Osteocyte (in vitro differentiated cells): Measurements from ENCODE around the gene PPP2R5C. TPM values are rescaled to one million over a fixed set of nuclear protein-coding genes. Genes with fewer than 3 reads are reported as not detected.

Source experiments
- DNase-seq: peaks from one replicate; pipeline ENCODE4 v3.0.0; 2021; ENCODE audit warnings: mixed read lengths; ENCODE audit not compliant: unreplicated experiment; ENCODE audit errors: extremely low spot score
- H3K27ac Mint-ChIP-seq: one replicate; pipeline ENCODE4 v1.8.0; 2021; ENCODE audit warnings: mild to moderate bottlenecking, mixed read lengths; ENCODE audit not compliant: unreplicated experiment
- H3K27me3 Mint-ChIP-seq: one replicate; pipeline ENCODE4 v1.8.0; 2021; ENCODE audit warnings: mixed read lengths; ENCODE audit not compliant: unreplicated experiment
- H3K36me3 Mint-ChIP-seq: one replicate; pipeline ENCODE4 v1.8.0; 2021; ENCODE audit warnings: mixed read lengths; ENCODE audit not compliant: unreplicated experiment
- H3K4me1 Mint-ChIP-seq: one replicate; pipeline ENCODE4 v1.8.0; 2021; ENCODE audit warnings: mixed read lengths; ENCODE audit not compliant: unreplicated experiment
- H3K4me3 Mint-ChIP-seq: one replicate; pipeline ENCODE4 v1.8.0; 2021; ENCODE audit warnings: mild to moderate bottlenecking, moderate library complexity, mixed read lengths; ENCODE audit not compliant: unreplicated experiment
- H3K9me3 Mint-ChIP-seq: one replicate; pipeline ENCODE4 v1.8.0; 2021; ENCODE audit warnings: mixed read lengths; ENCODE audit not compliant: unreplicated experiment
- total RNA-seq: library from RNA; stranded (reverse); gene quantifications from 2 replicates; pipeline ENCODE4 v1.2.1, GENCODE V29; 2021
- TF ChIP-seq, protein P1 (sequence below): fragments of 200-600 bp; sonication (generic); IDR thresholded peaks from 2 replicates; pipeline ENCODE4 v1.5.0; 2021; ENCODE audit warnings: antibody characterized with exemption, mild to moderate bottlenecking, moderate library complexity

Gene PPP2R5C
- total RNA-seq, 1 donor from 2014 or later = 116 TPM

DNA sequence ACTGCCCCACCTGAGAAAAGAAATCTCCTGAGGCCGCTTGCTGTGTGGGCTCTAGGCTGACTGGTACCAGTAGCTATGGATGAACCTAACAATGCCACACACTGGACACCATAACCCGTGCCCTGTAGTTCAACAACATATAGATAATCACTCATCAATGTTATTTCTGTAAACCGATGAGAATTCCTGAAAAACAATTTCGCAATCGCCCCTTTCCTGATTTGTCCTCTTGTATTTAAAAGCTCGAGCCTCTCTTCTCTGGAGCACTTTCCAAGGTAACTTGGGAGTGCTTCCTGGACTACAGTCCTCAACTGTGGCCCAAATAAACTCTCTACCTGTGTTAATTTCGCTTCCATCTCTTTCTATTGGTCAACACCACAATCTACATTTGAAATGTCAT lies 26.1 kb upstream of the PPP2R5C start:
- TF ChIP-seq, protein P1, sequence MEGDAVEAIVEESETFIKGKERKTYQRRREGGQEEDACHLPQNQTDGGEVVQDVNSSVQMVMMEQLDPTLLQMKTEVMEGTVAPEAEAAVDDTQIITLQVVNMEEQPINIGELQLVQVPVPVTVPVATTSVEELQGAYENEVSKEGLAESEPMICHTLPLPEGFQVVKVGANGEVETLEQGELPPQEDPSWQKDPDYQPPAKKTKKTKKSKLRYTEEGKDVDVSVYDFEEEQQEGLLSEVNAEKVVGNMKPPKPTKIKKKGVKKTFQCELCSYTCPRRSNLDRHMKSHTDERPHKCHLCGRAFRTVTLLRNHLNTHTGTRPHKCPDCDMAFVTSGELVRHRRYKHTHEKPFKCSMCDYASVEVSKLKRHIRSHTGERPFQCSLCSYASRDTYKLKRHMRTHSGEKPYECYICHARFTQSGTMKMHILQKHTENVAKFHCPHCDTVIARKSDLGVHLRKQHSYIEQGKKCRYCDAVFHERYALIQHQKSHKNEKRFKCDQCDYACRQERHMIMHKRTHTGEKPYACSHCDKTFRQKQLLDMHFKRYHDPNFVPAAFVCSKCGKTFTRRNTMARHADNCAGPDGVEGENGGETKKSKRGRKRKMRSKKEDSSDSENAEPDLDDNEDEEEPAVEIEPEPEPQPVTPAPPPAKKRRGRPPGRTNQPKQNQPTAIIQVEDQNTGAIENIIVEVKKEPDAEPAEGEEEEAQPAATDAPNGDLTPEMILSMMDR = no peak
- Mint-ChIP-seq H3K4me1 (peaks cover 18% of the 10 kb centered on the region), H3K4me3 (no peak overlapping the region), H3K9me3 (no peaks in the 10 kb centered on the region), H3K36me3 (no peaks in the 10 kb centered on the region), H3K27ac (no peak overlapping the region), H3K27me3 (peaks cover 25% of the 10 kb centered on the region)
- DNase-seq = peak; percentile 8

GRCh38 chr14:101736071-101736470 lies 25.4 kb upstream of the PPP2R5C start:
- no peaks in the 10 kb centered on the region for H3K9me3 Mint-ChIP-seq
- peaks cover 25% of the 10 kb centered on the region for H3K27me3 Mint-ChIP-seq
- H3K27ac Mint-ChIP-seq = no peak overlapping the region

GRCh38 chr14:101736585-101736984 lies 24.9 kb upstream of the PPP2R5C start:
- no peaks in the 10 kb centered on the region for H3K9me3 Mint-ChIP-seq
- H3K27me3 Mint-ChIP-seq = peaks cover 28% of the 10 kb centered on the region
- TF ChIP-seq, protein P1 = no peak
- no peaks in the 10 kb centered on the region for H3K36me3 Mint-ChIP-seq
- no peak overlapping the region for H3K4me3 Mint-ChIP-seq
- H3K4me1 Mint-ChIP-seq = peaks cover 10% of the 10 kb centered on the region
- DNase-seq = peak; percentile 68
- H3K27ac Mint-ChIP-seq = no peak overlapping the region

More at GRCh38 chr14:101736071-101736470, 25.4 kb upstream of the PPP2R5C start:
- DNase-seq = peak; percentile 67
- no peak overlapping the region for H3K4me3 Mint-ChIP-seq
- peaks cover 15% of the 10 kb centered on the region for H3K4me1 Mint-ChIP-seq
- no peaks in the 10 kb centered on the region for H3K36me3 Mint-ChIP-seq
- TF ChIP-seq, protein P1 = no peak

GRCh38 chr14:101737414-101738339 lies 23.8 kb upstream of the PPP2R5C start:
- H3K27ac Mint-ChIP-seq = no peak overlapping the region
- no peaks in the 10 kb centered on the region for H3K9me3 Mint-ChIP-seq
- peaks cover 36% of the 10 kb centered on the region for H3K27me3 Mint-ChIP-seq
- peaks cover 6% of the 10 kb centered on the region for H3K4me1 Mint-ChIP-seq
- H3K36me3 Mint-ChIP-seq = no peaks in the 10 kb centered on the region
- H3K4me3 Mint-ChIP-seq = no peak overlapping the region
- peak; percentile 64 for DNase-seq
- TF ChIP-seq, protein P1 = no peak

DNA sequence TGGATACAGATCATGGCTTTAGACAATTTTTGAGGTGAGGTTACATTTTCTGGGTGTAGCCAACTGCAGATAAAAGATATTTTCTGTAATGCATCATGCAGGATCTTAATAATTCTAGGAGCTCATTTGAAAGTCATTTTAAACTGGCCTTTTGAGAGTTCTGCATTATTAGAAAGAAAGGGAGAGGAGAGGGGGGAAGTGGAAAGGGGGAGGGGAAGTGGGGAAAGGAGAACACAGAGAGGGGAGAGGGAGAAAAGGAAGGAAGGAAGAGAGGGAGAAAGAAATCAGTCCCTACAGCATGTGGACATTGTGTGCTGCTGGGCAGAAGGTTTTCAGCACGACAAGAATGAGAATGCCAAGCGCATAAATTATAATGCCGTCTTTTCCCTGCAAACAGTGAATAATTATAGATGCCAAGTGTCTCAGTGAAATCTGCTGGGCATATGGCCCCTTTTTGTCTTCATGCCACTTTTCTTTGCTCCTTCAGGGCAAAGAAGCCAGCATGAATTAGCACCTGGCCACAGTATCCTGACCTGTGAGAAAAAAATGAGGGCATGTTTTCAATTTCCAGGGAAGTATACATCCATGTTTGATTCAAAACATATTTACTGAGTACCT lies 22.7 kb upstream of the PPP2R5C start:
- DNase-seq = no peak
- TF ChIP-seq, protein P1 = no peak
- H3K4me3 Mint-ChIP-seq = no peak overlapping the region
- H3K36me3 Mint-ChIP-seq = no peaks in the 10 kb centered on the region
- H3K4me1 Mint-ChIP-seq = peaks cover 6% of the 10 kb centered on the region
- peaks cover 48% of the 10 kb centered on the region for H3K27me3 Mint-ChIP-seq
- no peaks in the 10 kb centered on the region for H3K9me3 Mint-ChIP-seq
- no peak overlapping the region for H3K27ac Mint-ChIP-seq
